K562 (cell line): ENCODE measurements around the gene ADPGK. TPM values are rescaled to one million over a fixed set of nuclear protein-coding genes. Genes with fewer than 3 reads are reported as not detected.
A peak's percentile ranks its signal among the peaks of the same experiment; 100 is the strongest.

Experiments
- ATAC-seq: fragments of 200-7000 bp; cut with Tn5 transposase; 3 replicates; pipeline ENCODE4 v1.9.1; 2020; ENCODE audit warnings: moderate library complexity
- BruUV-seq: library from RNA; stranded (reverse); fragments of 400-500 nt; replicated peaks from 2 replicates; lab custom pipeline; 2021; lab: Mats Ljungman, UMichigan
- CTCF ChIA-PET: fragments of 300-600 bp; formaldehyde crosslinking; extraction: SDS; loops from one replicate; lab custom pipeline; 2021; ENCODE audit warnings: low intra/inter-chr PET ratio; lab: Yijun Ruan, JAX
- POLR2A ChIA-PET: fragments of 300-600, 350-650 bp; sonication (Branson Sonifier 250); formaldehyde crosslinking; extraction: SDS; loops from one replicate; lab custom pipeline; 2021; ENCODE audit warnings: antibody characterized with exemption, inconsistent platforms; lab: Yijun Ruan, JAX
- DNase-seq, 4 experiments: peaks; one replicate each; pipeline versions ENCODE4 v3.0.0 to v3.0.0-alpha.2; 2011 to 2018; ENCODE audit warnings: low spot score in 3 of 4, mixed read lengths in 3 of 4; ENCODE audit errors: extremely low read depth in 1 of 4
- FAIRE-seq: peaks from 2 replicates; lab custom pipeline; 2011; peaks lifted over from hg19 to GRCh38; lab: Jason Lieb, UNC
- H2AFZ ChIP-seq: 2 replicates; pipeline ENCODE4 v1.6.0; 2011; ENCODE audit warnings: low read depth, low read length, control low read depth, inconsistent platforms
- H3K27ac ChIP-seq: fragments of 200-600 bp; 3 replicates; pipeline ENCODE4 v1.8.0; 2011; ENCODE audit warnings: low read depth, mild to moderate bottlenecking, control low read depth, inconsistent platforms, low read length, moderate library complexity, mixed read lengths; ENCODE audit errors: extremely low read depth
- H3K27me3 ChIP-seq, 2 experiments: fragments of 300-600 bp in 1 of 2; 2 replicates in 1 of 2; 3 replicates in 1 of 2; pipeline versions ENCODE4 v1.6.0 to v1.8.0; 2011; ENCODE audit warnings: inconsistent platforms in 2 of 2, low read length in 2 of 2, mild to moderate bottlenecking in 1 of 2, mixed read lengths in 1 of 2, moderate library complexity in 1 of 2; ENCODE audit not compliant: control insufficient read depth in 2 of 2, insufficient read depth in 2 of 2
- H3K36me3 ChIP-seq: fragments of 300-600 bp; 3 replicates; pipeline ENCODE4 v1.8.0; 2011; ENCODE audit warnings: mild to moderate bottlenecking, low read length, inconsistent platforms; ENCODE audit not compliant: control insufficient read depth, insufficient read depth
- H3K4me1 ChIP-seq, 2 experiments: fragments of 200-600 bp in 1 of 2; replicated peaks in 1 of 2; 2 replicates in 1 of 2; 3 replicates in 1 of 2; pipeline versions ENCODE4 v1.5.1 to v1.8.0; 2011; ENCODE audit warnings: inconsistent platforms in 2 of 2, low read length in 2 of 2, mild to moderate bottlenecking in 1 of 2, mixed read lengths in 1 of 2, moderate library complexity in 1 of 2; ENCODE audit not compliant: control insufficient read depth in 2 of 2, insufficient read depth in 2 of 2
- H3K4me2 ChIP-seq: 2 replicates; pipeline ENCODE4 v1.6.1; 2011; ENCODE audit warnings: low read length, control low read depth, inconsistent platforms, mixed read lengths; ENCODE audit not compliant: insufficient read depth
- H3K4me3 ChIP-seq: fragments of 200-600 bp; sonication (generic), shearing (Covaris generic); 2 replicates; pipeline ENCODE4 v1.5.1; 2016; ENCODE audit warnings: control low read depth, inconsistent platforms
- H3K79me2 ChIP-seq: fragments of 200-600 bp; 3 replicates; pipeline ENCODE4 v1.8.0; 2011; ENCODE audit warnings: low read length, inconsistent platforms; ENCODE audit not compliant: control insufficient read depth, insufficient read depth
- H3K9ac ChIP-seq, 2 experiments: 2 replicates each; pipeline versions ENCODE4 v1.6.0 to v1.6.1; 2011; ENCODE audit warnings: low read depth in 2 of 2, low read length in 2 of 2, control low read depth in 1 of 2, inconsistent platforms in 1 of 2, mild to moderate bottlenecking in 1 of 2, mixed read lengths in 1 of 2; ENCODE audit not compliant: insufficient read depth in 1 of 2
- H3K9me1 ChIP-seq: one replicate; pipeline ENCODE4 v1.6.0; 2011; ENCODE audit warnings: inconsistent platforms, mild to moderate bottlenecking, low read length, moderate library complexity; ENCODE audit not compliant: control insufficient read depth, insufficient read depth
- H3K9me3 ChIP-seq: replicated peaks from 2 replicates; pipeline ENCODE4 v1.5.1; 2011; ENCODE audit warnings: low read depth, low read length, inconsistent platforms; ENCODE audit not compliant: control insufficient read depth, insufficient read depth
- H4K20me1 ChIP-seq: replicated peaks from 2 replicates; pipeline ENCODE4 v1.6.1; 2011; ENCODE audit warnings: low read length, inconsistent platforms, mixed read lengths; ENCODE audit not compliant: control insufficient read depth, insufficient read depth
- MAFG ChIP-seq: fragments of 450-650 bp; conservative IDR thresholded peaks from 2 replicates; pipeline ENCODE4 v1.6.1; 2016; ENCODE audit warnings: missing genetic modification characterization, missing compliant biosample characterization
- MAZ ChIP-seq, 2 experiments: fragments of 450-650 bp in 1 of 2; sonication (generic) in 1 of 2; formaldehyde crosslinking; IDR thresholded peaks in 1 of 2; conservative IDR thresholded peaks in 1 of 2; 2 replicates each; pipeline versions ENCODE4 v1.4.0 to v1.5.0; 2020; ENCODE audit warnings: mild to moderate bottlenecking in 1 of 2, missing genetic modification reagents in 1 of 2
- TEAD1 ChIP-seq, 2 experiments: fragments of 450-650 bp in 1 of 2; sonication (generic) in 1 of 2; formaldehyde crosslinking; IDR thresholded peaks; 2 replicates each; pipeline versions ENCODE4 v1.4.0 to v1.8.0; 2020 to 2022; ENCODE audit warnings: mild to moderate bottlenecking in 2 of 2, missing genetic modification reagents in 1 of 2
- TEAD4 ChIP-seq, 2 experiments: sonication (generic) in 1 of 2; formaldehyde crosslinking in 1 of 2; IDR thresholded peaks; 2 replicates each; pipeline versions ENCODE4 v1.6.1 to v1.8.0; 2012 to 2022; ENCODE audit warnings: borderline replicate concordance in 1 of 2, inconsistent platforms in 1 of 2, low read length in 1 of 2, mild to moderate bottlenecking in 1 of 2, missing genetic modification reagents in 1 of 2
- WGBS: fragments of 100-300 bp; shearing (Covaris generic); methylation state at CpG from one replicate; pipeline ENCODE4 v1.1.6; 2016; ENCODE audit warnings: low coverage, mixed read lengths; ENCODE audit not compliant: insufficient coverage; ENCODE audit errors: missing lambda C conversion rate; 5-methylcytosine and 5-hydroxymethylcytosine counted together
- in situ Hi-C: fragments of 300-500 bp; cut with MboI; formaldehyde crosslinking; loops from 4 replicates; pipeline ENCODE4 v1.15.0; 2018; ENCODE audit warnings: inconsistent platforms, mixed read lengths
- intact Hi-C: fragments of 100-400 bp; cut with micrococcal nuclease; formaldehyde crosslinking; loops from 2 replicates; pipeline ENCODE4 v1.14.2; 2022
- polyA plus RNA-seq, 8 experiments: library from polyadenylated mRNA; depleted of rRNA in 4 of 8; stranded (reverse) in 5 of 8; unstranded in 3 of 8; fragments of >200 nt; fragmentation: Nextera tagmentation in 2 of 8; fragmentation: Illumina TruSeq in 1 of 8; extraction: Ambion mirVana in 2 of 8; extraction: Trizol in 1 of 8; gene quantifications; 2 replicates each; pipeline versions ENCODE4 v1.2.1 to v1.2.3, GENCODE V29; 2011 to 2014; ENCODE audit warnings: inconsistent platforms in 1 of 8, missing spikeins in 1 of 8
- total RNA-seq, 7 experiments: library from RNA; depleted of rRNA in 6 of 7; stranded (reverse); fragments of >200 nt in 6 of 7; fragmentation: Illumina TruSeq in 2 of 7; extraction: Trizol in 2 of 7; gene quantifications; 2 replicates each; pipeline versions ENCODE4 v1.2.1 to v1.2.3, GENCODE V29; 2011 to 2021; ENCODE audit warnings: low replicate concordance in 1 of 7

ADPGK gene
- total and polyA plus RNA-seq, 9 of the 15 experiments (the other 6 are each of a cell fraction or from before 2014, with no cell fraction given), result 13.4 to 97.4 (median 48.5) TPM

- ATAC-seq, result no peak
- Histone ChIP-seq H3K4me2 (no peak overlapping the region), H3K4me1 (peaks cover 0 to 7% of the 10 kb centered on the region in 2 experiments; a peak in 2 of 5 replicates), H2AFZ (no peak overlapping the region), H4K20me1 (no peaks in the 10 kb centered on the region), H3K4me3 (no peak overlapping the region), H3K36me3 (no peaks in the 10 kb centered on the region), H3K27ac (no peak overlapping the region; the same call in 2 of the 3 replicates), H3K9me3 (no peaks in the 10 kb centered on the region), H3K9me1 (no peaks in the 10 kb centered on the region), H3K9ac (no peak overlapping the region), H3K79me2 (no peaks in the 10 kb centered on the region), H3K27me3 (peaks cover 5 to 31% of the 10 kb centered on the region in 2 experiments; a peak in 4 of 5 replicates)
- DNase-seq, result no peak
- CTCF ChIA-PET, result no interaction called here
- in situ Hi-C loops (no loop called here), intact Hi-C loops (no loop called here)
- BruUV-seq, result no TSS peak
- 0% methylated on average over 7 of the region's 7 CpGs for WGBS
- no peak for TF ChIP-seq MAZ (CRISPR knock-in tag; conservative IDR thresholded peaks at IDR 0.05 in 1 of 2, IDR thresholded peaks at IDR 0.05 in 1 of 2)
- peak in 1 of 2 experiments; percentile 51; a peak in 1 of 4 replicates for TF ChIP-seq TEAD1 (CRISPR knock-in tag; IDR thresholded peaks at IDR 0.05)
- TF ChIP-seq TEAD4 (IDR thresholded peaks at IDR 0.05; ENCODE audit: low read length), result peak; percentile 41; the same call in 1 of the 2 replicates
- TF ChIP-seq TEAD4 (CRISPR knock-in tag; IDR thresholded peaks at IDR 0.05; ENCODE audit: borderline replicate concordance), result no peak
- peak; percentile 44 for TF ChIP-seq MAFG (tag)
- POLR2A ChIA-PET, result no interaction called here
- FAIRE-seq, result no peak
These were observed 18.2 kb upstream of the ADPGK start for GRCh38 chr15:72801590-72802325.
